Activated CD8-positive, alpha-beta memory T cell treated with anti-CD3 and anti-CD28 coated beads, Interleukin-2, amount 50 U/mL, for 1 hour (primary cell): ENCODE measurements around the gene CREB5.

Source experiments
- DNase-seq: peaks from one replicate; pipeline ENCODE4 v3.0.0-alpha.2; 2020; ENCODE audit errors: extremely low read depth

Gene CREB5

GRCh38 chr7:28854750-28855074 is 442.4 kb downstream of the CREB5 start:
- DNase-seq: no peak

- no peak for DNase-seq
Observed at GRCh38 chr7:28855538-28856217, 443.4 kb downstream of the CREB5 start.

DNA sequence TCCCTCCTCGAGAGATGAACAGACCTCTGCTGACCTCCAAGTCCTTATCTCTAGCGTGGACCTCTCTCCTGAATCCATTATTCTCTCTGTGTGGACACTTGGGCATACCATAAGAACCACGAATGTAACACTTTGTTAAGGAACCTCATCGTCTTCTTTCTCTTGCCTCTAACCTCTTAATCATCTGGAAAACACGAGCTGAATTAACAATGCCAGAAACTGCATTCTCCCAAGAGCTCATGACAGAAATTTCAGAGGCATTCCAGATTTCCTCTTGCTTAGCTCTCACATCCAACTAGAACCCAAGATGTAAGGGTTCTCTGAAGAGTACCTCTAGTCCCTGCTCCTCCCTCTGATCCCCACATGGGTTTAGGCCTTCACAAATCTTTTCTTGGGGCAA is 444.3 kb downstream of the CREB5 start:
- DNase-seq: no peak

DNA sequence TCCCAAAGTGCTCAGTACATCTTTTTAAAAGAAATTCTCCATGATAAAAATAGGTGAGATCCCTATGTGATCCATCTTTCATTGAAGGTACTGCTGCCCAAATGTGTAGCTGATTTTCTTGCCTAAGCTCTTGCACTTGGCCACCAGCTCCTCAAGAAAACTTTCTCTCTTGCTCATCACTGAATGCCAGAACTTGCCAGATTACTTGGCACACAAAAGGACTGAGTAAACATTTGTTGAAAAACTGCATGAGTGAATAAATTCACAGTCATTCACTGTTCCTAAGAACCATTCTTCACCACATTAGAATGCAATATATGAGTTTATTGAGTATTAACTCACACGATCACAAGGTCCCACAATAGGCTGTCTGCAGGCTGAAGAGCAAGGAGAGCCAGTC is 445.9 kb downstream of the CREB5 start:
- DNase-seq: no peak

DNA sequence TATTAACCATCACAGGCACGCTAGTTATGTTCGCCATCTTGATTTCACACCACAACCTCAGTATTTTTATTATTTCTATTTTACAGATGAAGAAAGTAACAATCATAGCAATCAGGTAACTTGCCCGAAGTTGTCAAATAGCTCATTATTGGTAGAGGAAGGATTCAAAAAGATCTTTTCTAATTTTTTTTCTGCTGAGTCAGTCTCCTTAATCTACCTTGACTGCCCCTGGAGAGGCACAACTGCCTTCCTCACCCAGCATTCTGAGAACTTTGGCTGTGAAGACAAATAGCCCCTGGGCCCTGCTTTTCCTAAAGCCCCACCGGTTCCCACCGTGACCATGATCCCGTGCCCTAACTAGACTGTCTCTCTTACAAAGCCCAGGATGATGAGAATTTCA is 446.6 kb downstream of the CREB5 start:
- no peak for DNase-seq

DNA sequence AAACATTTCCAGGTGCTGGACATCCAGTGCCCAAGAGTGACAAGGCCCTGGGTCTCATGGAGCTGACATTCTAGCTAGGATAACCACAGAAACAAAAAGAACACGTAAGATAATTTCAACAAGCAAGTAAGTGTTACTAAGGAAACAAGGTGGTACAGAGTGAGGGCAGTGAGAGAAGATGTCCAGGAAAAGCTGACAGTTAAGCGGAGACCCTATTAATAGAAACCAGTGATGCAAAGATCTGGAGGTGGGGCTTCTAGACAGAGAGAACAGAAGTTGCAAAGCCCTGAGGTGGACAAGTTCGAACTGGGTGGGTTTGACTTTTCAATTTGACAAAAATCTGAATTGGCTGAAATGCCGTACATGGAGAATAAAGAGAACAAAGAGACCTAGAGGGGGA is 449.5 kb downstream of the CREB5 start:
- DNase-seq: no peak

DNA sequence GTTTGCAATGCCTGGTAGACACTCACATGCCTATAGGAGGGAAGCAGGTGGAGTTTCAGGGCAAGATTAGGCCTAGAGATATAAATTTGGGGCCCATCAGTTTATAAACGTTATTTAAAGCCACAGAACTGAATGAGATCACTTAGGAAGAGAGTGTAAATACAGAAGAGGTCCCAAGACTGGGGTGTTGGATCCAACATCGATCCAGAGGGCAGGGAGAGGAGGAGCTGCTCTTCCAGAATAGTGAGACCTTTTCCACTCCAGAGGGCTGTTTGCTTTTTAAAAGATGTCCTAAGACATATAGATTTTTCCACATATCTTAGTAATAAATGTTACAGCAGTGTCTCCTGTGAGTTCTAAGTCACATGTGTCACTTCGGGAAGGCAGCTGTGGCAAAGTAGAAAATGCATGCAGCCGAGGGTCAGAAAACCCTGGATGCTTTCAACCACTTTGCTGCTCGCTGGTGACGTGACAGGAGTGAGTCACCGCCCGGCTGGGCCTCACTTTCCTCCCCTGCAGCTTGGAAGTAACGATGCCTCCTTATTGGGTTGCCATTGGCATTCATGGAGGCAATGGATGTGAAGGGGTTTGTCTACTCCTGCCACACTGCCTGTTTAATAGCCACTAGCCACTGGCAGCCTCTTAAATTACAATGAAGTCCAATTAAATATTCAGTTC is 450.4 kb downstream of the CREB5 start:
- DNase-seq: no peak

- no peak for DNase-seq
Observed at GRCh38 chr7:28865601-28866144, 453.4 kb downstream of the CREB5 start.

DNA sequence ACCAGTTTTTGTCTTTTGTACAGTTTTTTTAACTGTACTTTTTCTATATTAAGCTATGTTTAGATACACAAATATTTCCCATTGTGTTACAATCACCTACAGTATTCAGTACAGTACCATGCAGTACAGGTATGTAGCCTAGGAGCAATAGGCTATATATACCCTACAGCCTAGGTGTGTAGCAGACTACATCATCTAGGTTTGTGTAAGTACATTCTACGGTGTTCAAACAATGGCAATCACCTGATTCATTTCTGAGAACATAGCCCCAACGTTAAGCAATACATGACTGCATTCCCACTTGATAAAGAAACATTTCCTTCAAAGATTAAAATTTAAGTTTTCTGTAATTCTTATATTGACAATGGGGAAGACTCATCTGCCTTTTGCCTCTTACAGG is 456.4 kb downstream of the CREB5 start:
- DNase-seq: no peak

GRCh38 chr7:28871077-28871476 is 458.8 kb downstream of the CREB5 start:
- no peak for DNase-seq

DNA sequence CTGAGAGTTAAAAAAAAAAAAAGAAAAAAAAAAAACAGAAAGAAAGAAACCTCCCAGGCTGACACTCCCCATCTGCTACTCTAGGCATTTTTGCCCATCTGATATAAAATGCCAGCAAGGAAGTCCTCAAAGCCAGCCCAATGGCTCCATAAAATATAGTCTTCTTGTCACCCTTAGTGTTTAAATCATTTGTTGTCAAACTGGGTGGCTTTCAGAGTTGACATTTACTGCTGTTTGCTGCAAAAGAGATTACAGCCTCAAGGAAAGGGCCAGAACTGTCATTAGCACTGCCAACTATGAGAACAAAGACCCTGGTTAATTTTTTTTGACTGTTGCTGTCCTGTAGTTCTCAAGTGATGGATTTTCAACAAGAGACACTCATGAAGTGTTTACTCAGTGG is 459.3 kb downstream of the CREB5 start:
- no peak for DNase-seq

- no peak for DNase-seq
Observed at GRCh38 chr7:28872226-28872625, 459.9 kb downstream of the CREB5 start.

GRCh38 chr7:28873365-28873764 is 461.0 kb downstream of the CREB5 start:
- no peak for DNase-seq

- DNase-seq: no peak
Observed at GRCh38 chr7:28874001-28874400, 461.7 kb downstream of the CREB5 start.
